Stimulated activated CD4-positive, alpha-beta T cell treated with anti-CD3 and anti-CD28 coated beads, Interleukin-2, amount 100 ng/mL, for 4 hours (primary cell): Measurements from ENCODE around the gene SIMC1.
"Not testable (repeated sequence)": the region's sequence is repeated elsewhere in the genome, so short reads cannot be mapped to it uniquely, and the experiment has no call there.

Experiments used
- DNase-seq: peaks from one replicate; pipeline ENCODE4 v3.0.0-alpha.2; 2020; ENCODE audit warnings: low read depth

SIMC1 gene

DNA sequence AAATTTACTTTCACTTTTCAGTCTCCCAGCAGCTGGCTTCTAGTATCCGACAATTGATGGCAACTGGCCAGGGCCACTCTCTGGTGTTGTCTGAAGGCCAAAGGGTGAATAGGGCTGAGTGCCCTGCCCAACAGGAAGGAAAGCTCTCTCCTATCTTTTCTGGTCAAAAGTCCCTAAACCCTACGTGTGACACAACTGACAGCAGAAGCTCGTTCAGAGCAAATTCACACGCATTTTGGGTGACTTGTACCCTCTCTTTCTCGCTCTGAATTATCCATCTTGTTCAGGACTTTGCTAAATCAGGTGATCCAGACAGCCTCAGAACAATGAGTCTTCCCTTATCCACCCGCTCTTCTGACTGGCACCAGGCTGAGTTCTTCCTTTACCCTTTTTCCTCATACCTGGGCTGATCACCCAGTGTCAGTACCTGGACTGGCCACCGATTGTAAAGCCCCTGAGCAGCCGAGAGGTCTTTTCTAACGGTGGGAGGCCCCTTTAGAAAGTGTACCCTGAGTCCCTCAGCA, 21.8 kb upstream of the SIMC1 start:
- not testable (repeated sequence) for DNase-seq

GRCh38 chr5:176217188-176217729, 21.0 kb upstream of the SIMC1 start:
- DNase-seq = not testable (repeated sequence)

- DNase-seq = not testable (repeated sequence)
Observed at GRCh38 chr5:176217764-176218163, 20.5 kb upstream of the SIMC1 start.

DNA sequence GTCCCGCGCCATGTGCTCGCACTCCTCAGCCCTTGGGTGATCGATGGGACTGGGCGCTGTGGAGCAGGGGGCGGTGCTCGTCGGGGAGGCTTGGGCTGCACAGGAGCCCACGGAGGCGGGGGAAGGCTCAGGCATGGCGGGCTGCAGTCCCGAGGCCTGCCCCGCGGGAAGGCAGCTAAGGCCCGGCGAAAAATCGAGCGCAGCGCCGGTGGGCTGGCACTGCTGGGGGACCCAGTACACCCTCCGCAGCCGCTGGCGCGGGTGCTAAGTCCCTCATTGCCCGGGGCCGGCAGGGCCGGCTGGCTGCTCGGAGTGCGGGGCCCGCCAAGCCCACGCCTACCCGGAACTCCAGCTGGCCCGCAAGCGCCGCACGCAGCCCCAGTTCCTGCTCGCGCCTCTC, 16.2 kb upstream of the SIMC1 start:
- DNase-seq = not testable (repeated sequence)

GRCh38 chr5:176228358-176228757, 9.9 kb upstream of the SIMC1 start:
- DNase-seq = not testable (repeated sequence)

DNA sequence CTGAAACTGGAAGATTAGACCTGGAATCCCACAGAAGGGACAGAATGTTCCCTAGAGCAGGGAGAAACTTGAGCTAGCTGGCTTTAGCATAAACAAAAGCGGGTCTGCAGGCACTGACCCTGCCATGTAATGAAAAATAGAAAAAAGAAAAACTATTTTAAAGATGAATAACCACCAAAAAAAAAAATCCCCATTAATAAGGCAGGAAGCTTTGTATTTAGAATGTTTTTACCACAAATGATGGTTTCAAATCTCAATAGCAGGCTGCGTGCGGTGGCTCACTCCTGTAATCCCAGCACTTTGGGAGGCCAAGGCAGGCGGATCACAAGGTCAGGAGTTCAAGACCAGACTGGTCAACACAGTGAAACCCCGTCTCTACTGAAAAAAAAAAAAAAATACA, 5.0 kb upstream of the SIMC1 start:
- not testable (repeated sequence) for DNase-seq

- peak; percentile 24 for DNase-seq
Observed at GRCh38 chr5:176235155-176235554, 3.1 kb upstream of the SIMC1 start.

DNA sequence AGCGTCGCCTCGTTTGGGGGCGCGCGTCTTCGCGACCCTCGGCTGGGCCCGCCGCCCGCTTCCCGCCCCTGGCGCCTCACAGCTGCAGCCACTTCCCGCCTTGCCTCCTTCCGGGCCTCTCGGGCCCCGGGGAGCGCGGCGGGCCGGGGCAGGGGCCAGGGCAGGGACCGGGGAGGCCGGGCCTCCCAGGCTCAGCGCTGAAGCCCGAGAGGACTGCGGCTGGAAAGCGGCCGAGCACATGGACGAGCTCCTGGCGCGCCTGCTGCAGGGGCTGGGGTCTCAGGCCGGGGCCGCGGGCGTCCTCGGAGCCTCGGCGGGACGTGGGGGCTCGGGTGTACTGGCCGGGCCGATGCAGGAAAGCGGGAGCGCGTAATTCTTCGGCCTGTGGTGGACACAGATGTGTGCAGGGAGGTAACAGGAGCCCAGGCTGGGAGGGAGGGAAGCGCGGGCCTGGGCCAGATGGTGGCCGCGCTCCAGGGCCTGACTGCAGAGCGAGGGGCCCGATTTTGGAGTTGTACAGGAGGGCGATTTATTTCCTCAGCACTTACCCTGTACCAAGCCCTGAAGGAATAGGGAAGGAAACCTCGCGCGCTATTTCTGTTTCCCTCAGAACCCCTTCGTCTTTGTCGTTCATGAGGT, 540 bp downstream of the SIMC1 start:
- not testable (repeated sequence) for DNase-seq

- not testable (repeated sequence) for DNase-seq
Observed at GRCh38 chr5:176239304-176239703, 1.1 kb downstream of the SIMC1 start.

- not testable (repeated sequence) for DNase-seq
Observed at GRCh38 chr5:176244318-176244717, 6.1 kb downstream of the SIMC1 start.

- not testable (repeated sequence) for DNase-seq
Observed at GRCh38 chr5:176245074-176245473, 6.8 kb downstream of the SIMC1 start.

GRCh38 chr5:176245489-176245888, 7.3 kb downstream of the SIMC1 start:
- not testable (repeated sequence) for DNase-seq

GRCh38 chr5:176250691-176251090, 12.5 kb downstream of the SIMC1 start:
- DNase-seq = not testable (repeated sequence)

DNA sequence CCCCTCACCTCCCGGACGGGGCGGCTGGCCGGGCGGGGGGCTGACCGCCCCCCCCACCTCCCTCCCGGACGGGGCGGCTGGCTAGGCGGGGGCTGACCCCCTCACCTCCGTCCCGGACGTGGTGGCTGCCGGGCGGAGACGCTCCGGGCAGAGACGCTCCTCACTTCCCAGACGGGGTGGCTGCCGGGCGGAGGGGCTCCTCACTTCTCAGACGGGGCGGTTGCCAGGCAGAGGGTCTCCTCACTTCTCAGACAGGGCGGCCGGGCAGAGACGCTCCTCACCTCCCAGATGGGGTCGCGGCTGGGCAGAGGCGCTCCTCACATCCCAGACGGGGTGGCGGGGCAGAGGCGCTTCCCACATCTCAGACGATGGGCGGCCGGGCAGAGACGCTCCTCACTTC, 13.9 kb downstream of the SIMC1 start:
- not testable (repeated sequence) for DNase-seq

DNA sequence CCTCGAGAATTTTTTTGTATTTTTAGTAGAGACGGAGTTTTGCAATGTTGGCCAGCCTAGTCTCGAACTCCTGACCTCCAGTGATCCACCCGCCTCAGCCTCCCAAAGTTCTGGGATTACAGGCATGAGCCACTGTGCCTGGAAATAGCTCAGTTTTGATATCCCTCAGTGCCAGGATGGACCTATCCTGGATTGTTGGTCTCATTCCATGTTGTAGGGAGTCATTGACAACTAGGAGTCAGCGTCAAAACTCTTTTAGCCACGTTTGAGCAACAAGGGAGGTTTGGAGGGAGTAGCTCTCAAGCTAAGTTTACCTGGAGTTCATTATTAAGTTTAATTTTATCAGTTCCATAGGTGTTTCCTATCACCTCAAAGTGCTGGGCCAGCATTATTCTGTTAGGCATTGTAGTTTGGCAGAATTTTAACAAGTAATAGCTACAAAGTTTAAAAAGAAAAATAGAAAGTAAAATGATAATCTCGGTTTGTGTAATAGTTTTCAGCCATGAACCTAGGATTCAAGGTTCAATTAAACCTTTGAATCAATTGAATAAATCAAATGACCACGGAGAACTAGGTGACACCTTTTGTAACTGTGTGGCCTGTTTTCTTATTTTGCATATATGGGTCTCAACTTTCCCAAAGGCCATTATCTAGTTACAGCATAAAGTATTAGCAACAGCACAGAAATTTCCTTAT, 15.3 kb downstream of the SIMC1 start:
- not testable (repeated sequence) for DNase-seq

- DNase-seq = not testable (repeated sequence)
Observed at GRCh38 chr5:176254066-176254393, 15.8 kb downstream of the SIMC1 start.

DNA sequence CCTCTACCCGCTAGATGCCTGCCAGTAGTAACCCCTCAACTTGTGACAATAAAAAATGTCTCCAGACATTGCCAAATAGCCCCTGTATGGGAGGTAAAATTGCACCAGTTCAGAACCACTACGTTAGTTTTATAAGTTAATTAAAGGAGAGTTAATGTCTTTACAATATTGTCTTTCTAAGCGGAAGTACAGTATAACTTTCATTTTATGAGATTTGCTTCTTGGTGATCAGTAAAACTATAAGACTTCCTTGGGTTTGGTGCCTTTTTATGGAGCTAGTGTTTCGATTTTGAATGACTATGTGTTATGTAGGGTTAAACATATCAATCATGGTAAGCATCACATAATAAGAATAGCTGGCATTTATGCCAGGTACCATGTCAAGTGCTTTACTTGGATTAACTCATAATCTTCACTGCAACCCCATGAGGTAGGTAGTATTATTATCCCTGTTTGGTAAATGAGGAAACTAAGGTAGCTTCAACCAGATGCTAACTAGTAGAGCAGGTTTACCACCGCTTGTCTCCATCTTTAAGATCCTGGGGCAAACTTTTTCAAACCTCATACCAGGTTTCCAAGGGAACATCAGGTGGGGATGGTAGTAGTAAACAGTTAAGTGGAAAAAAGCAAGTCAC, 19.8 kb downstream of the SIMC1 start:
- not testable (repeated sequence) for DNase-seq

DNA sequence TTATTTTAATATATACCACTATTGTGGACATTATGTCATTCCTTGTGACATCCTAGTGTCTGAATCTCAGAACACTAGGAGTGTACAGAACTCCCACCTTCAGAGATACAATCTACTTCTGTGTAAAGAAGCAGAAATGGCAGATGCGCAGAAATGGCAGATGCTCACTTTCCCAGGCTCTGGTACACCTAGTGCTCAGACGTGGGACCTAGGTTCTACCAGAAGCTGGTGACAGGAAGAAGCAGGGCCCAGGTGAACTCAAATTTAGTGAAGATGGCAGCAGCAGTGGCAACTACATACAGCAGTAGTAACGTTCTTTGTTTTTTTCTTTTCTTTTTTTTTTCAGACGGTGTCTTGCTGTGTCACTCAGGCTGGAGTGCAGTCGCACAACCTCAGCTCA, 22.5 kb downstream of the SIMC1 start:
- not testable (repeated sequence) for DNase-seq

GRCh38 chr5:176266448-176266847, 28.2 kb downstream of the SIMC1 start:
- not testable (repeated sequence) for DNase-seq

DNA sequence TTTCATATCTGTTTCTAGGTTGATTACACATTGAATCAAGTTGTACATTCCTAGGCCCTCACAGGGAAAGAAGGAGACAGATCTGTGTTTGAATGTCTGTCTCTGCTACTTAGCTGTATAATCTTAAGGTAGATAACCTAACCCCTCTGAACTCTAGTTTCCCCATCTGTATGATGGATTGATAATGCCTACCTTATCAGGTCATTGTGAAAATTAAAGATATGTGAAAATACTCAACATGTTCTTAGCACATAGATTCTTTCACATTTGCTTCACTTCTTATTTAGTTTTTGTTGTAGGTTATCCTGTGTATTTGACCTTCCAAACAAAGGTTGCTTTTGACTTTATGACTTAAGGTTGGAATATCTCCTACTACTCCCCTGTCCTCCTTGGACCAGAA, 50.8 kb downstream of the SIMC1 start:
- not testable (repeated sequence) for DNase-seq

DNA sequence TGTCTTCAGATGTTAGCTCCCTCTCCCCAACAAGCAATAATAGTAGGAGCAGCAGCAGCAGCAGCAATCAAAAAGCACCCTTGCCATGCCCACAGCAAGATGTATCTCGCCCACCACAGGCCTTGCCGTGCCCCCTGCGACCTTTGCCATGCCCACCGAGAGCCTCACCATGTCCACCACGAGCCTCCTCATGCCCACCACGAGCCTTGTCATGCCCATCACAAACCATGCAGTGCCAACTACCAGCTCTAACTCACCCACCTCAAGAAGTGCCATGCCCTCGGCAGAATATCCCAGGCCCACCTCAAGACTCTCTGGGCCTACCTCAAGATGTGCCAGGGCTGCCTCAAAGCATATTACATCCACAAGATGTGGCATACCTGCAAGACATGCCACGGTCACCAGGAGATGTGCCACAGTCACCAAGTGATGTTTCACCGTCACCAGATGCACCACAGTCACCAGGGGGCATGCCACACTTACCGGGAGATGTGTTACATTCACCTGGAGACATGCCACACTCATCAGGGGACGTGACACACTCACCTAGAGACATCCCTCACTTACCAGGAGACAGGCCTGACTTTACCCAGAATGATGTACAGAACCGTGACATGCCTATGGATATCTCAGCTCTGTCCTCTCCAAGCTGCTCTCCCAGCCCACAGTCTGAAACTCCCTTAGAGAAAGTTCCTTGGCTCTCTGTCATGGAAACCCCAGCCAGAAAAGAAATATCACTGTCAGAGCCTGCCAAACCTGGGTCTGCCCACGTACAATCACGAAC, 52.0 kb downstream of the SIMC1 start:
- not testable (repeated sequence) for DNase-seq

- DNase-seq = not testable (repeated sequence)
Observed at GRCh38 chr5:176305356-176305755, 67.1 kb downstream of the SIMC1 start.
